Measurements from ENCODE around the gene MEF2C. TPM values are rescaled to one million over a fixed set of nuclear protein-coding genes. Genes with fewer than 3 reads are reported as not detected.

MEF2C gene
- total RNA-seq, 1 experiment from 2014 or later, result 0.24 TPM

DNA sequence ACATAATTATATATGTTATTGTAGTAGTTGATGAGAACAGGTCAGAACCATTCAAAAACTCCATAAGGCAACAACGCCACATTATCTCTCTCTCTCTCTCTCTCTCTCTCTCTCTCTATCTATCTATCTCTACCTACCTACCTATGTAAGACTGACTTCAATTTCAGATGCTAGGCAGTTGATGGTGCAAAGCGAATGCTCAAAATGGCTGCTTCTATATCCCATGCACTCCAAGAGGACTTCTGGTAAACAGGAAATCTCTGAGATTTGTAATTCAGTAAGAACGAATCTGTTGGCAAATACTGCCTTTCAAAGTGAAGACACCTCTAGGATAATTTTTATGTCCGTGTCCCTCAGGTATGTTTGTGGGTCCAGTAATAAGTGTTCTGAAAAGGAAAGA lies 43.7 kb downstream of the MEF2C start:
- in situ Hi-C loops (cut with HindIII; ENCODE audit: low pct_unique_long_range_greater_than_20kb, low sequenced_read_pairs), result no loop called here
- no peak for DNase-seq (ENCODE audit: low read depth)

GRCh38 chr5:88838500-88838899 lies 44.5 kb downstream of the MEF2C start:
- no peak for DNase-seq (ENCODE audit: low read depth)

DNA sequence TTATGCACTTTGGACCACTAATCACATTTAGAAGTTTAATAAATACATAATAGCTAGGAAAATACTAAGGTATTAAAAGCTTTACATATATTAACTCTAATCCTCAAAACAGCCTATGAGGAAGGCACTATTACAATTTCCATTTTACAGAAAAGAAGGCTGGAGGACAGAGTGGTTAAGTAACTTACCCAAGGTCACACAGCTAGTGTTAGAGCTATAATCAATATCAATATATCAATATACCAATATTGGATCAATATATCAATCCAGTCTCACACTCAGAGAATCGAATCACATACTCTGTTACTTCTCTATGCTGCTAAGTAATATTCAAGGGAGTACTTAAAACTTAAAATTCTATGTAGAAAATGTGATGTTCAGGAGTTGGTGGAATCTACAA lies 45.2 kb downstream of the MEF2C start:
- DNase-seq (ENCODE audit: low read depth), result no peak
- in situ Hi-C loops (cut with HindIII; ENCODE audit: low pct_unique_long_range_greater_than_20kb, low sequenced_read_pairs), result no loop called here

More at GRCh38 chr5:88838500-88838899, 44.5 kb downstream of the MEF2C start:
- in situ Hi-C loops (cut with HindIII; ENCODE audit: low pct_unique_long_range_greater_than_20kb, low sequenced_read_pairs), result no loop called here

DNA sequence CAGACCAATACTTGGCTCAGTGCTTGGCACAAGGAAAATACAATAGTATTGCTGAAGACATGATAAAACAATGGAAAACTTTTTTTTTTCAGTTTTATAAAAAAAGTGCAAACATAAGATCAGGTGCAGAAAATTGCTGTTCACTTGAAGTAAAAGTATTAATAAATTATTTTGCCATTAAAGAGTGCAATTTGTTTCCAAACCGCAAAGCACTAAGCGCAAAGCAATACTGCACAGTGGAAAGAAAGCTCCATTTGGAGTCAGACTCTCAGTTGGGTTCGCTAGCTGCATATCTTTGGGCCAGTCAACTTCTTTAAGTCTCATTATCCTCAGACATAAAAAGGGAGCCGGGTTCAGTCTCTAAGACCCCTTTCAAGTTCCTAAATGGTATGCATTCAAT lies 45.8 kb downstream of the MEF2C start:
- in situ Hi-C loops (cut with HindIII; ENCODE audit: low pct_unique_long_range_greater_than_20kb, low sequenced_read_pairs), result no loop called here
- no peak for DNase-seq (ENCODE audit: low read depth)

DNA sequence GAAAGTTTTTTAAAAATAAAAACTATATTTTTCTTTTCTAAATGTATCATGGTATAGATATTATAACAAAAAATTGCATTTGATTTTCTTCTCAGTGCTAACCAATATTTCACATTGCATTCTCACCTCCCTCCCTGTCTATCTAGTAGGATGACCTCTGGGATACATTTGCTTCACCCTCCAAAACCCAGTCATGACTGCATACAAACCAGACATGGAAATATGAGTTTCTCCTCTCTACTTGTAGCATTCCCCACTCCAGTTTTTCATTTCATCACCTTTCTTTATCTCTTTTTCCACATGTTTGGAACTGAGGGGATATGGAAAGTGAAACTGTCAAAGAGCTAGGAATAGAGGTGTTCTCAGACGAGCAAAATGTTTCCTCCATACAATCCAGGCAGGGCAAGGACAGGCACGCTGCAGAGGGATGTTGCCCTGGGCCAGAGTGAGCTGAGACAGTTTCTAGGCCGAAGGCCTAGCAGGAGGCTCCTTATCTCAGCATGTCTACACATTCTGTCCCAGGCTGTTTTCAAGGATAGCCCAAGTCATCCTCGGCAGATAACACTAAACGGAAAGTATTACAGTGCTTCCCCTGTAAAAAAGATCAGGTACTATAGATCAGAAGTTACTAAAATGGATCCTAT lies 46.7 kb downstream of the MEF2C start:
- DNase-seq (ENCODE audit: low read depth), result no peak
- in situ Hi-C loops (cut with HindIII; ENCODE audit: low pct_unique_long_range_greater_than_20kb, low sequenced_read_pairs), result no loop called here

GRCh38 chr5:88834499-88834898 lies 48.5 kb downstream of the MEF2C start:
- no peak for DNase-seq (ENCODE audit: low read depth)

DNA sequence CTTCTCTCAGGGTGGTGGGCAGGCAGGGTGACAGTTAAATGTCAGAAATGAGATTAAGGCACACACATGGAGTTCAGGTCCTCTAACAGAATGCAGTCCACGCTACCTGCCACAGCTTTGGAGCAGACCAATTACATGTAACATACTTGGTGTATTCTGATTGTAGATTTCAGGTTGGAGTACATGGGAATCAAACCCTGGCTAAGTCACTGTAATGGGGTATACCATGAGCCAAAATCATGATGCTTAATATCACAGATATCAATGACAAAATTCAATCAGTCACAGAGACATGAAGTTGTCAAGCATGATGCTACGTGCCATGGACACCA lies 48.9 kb downstream of the MEF2C start:
- in situ Hi-C loops (cut with HindIII; ENCODE audit: low pct_unique_long_range_greater_than_20kb, low sequenced_read_pairs), result no loop called here
- no peak for DNase-seq (ENCODE audit: low read depth)

More at GRCh38 chr5:88834499-88834898, 48.5 kb downstream of the MEF2C start:
- in situ Hi-C loops (cut with HindIII; ENCODE audit: low pct_unique_long_range_greater_than_20kb, low sequenced_read_pairs), result no loop called here

GRCh38 chr5:88833371-88834130 lies 49.4 kb downstream of the MEF2C start:
- in situ Hi-C loops (cut with HindIII; ENCODE audit: low pct_unique_long_range_greater_than_20kb, low sequenced_read_pairs), result no loop called here
- DNase-seq (ENCODE audit: low read depth), result no peak

GRCh38 chr5:88831816-88832215 lies 51.2 kb downstream of the MEF2C start:
- no peak for DNase-seq (ENCODE audit: low read depth)
- in situ Hi-C loops (cut with HindIII; ENCODE audit: low pct_unique_long_range_greater_than_20kb, low sequenced_read_pairs), result no loop called here

DNA sequence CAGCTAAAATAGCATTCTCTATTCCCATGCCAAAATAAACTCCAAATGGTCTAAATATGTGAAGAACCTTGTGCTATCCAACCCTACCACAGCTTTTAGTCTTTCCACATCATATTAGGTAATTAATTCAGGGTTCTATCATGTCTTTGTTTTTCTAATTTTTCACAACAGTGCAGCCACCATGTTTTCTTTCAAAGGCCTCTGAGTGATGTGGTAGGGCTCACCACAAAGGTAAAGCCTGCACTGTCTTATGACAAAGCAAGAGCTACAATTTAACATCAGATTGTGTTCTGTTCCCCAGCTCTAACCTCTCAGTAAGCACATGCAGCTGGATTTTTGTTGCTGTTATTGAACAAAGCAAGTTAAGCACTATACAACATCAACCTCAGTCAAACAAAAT lies 52.4 kb downstream of the MEF2C start:
- no peak for DNase-seq (ENCODE audit: low read depth)
- in situ Hi-C loops (cut with HindIII; ENCODE audit: low pct_unique_long_range_greater_than_20kb, low sequenced_read_pairs), result no loop called here

- DNase-seq (ENCODE audit: low read depth), result no peak
- in situ Hi-C loops (cut with HindIII; ENCODE audit: low pct_unique_long_range_greater_than_20kb, low sequenced_read_pairs), result no loop called here
Measured at GRCh38 chr5:88829775-88830174, 53.2 kb downstream of the MEF2C start.

DNA sequence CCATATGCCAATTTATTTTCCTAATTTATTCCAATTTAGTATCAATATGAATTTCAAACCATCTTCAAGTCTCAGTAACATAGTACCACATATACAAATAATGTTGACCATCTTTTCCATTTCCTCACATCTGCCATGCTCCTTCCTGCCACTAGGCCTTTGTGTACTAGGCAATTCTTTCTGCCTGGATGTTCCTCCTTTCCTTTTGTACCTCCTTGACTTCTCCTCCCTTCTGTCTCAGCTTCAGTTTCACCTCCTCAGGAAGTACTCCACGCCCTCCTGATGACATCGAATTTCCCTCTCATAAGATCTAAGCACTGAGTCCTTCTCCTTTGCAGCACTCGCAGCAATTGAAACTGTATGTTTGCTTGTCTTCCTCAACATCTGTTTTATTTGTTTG lies 53.9 kb downstream of the MEF2C start:
- in situ Hi-C loops (cut with HindIII; ENCODE audit: low pct_unique_long_range_greater_than_20kb, low sequenced_read_pairs), result no loop called here
- no peak for DNase-seq (ENCODE audit: low read depth)

- in situ Hi-C loops (cut with HindIII; ENCODE audit: low pct_unique_long_range_greater_than_20kb, low sequenced_read_pairs), result no loop called here
- no peak for DNase-seq (ENCODE audit: low read depth)
Measured at GRCh38 chr5:88827997-88828396, 55.0 kb downstream of the MEF2C start.

DNA sequence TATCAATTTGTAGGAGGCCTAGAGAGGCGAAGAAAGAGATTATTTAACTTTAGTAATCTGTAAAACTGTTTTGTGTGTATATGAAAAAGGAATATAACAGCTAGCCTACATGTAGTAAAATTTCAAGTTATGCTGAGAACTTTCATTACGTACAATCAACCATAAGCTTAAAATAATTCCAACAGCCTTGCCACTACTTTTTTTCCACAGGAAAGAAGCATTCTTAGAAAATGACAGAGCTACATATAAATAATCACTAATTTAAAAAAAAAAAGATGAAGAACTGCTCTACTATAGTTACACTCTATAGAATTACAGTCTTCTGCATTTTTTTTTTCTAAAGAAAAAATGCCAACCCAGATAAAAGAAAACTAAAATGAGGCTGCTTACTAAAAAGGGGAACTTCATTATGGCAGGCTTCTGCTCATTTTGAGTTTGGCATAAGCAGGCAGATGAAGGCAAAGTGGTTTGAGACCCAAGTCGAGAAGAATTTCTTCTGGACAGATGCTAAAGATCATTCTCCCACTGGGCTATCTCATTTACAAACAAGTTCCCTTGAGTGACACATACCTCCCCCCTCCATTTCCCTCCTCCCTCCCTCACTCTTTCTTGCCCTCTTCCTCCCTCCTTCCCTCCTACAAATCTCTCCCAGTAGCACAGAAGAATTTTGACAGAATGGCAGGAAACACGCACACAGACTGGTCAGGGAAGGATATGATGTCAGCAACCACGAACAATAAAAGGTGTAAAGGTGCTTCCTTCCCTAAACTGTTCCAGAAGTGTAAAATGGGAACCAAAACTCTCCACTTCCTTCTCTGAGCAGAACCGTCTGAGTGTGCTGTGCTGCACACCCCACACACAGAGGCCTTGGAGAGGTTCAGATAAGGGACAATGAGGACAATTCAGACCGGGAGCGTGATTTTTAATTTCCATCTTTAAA lies 56.1 kb downstream of the MEF2C start:
- in situ Hi-C loops (cut with HindIII; ENCODE audit: low pct_unique_long_range_greater_than_20kb, low sequenced_read_pairs), result no loop called here
- no peak for DNase-seq (ENCODE audit: low read depth)

- DNase-seq (ENCODE audit: low read depth), result no peak
- in situ Hi-C loops (cut with HindIII; ENCODE audit: low pct_unique_long_range_greater_than_20kb, low sequenced_read_pairs), result no loop called here
Measured at GRCh38 chr5:88825584-88826315, 57.2 kb downstream of the MEF2C start.

- no peak for DNase-seq (ENCODE audit: low read depth)
- in situ Hi-C loops (cut with HindIII; ENCODE audit: low pct_unique_long_range_greater_than_20kb, low sequenced_read_pairs), result no loop called here
Measured at GRCh38 chr5:88824892-88825583, 57.9 kb downstream of the MEF2C start.

DNA sequence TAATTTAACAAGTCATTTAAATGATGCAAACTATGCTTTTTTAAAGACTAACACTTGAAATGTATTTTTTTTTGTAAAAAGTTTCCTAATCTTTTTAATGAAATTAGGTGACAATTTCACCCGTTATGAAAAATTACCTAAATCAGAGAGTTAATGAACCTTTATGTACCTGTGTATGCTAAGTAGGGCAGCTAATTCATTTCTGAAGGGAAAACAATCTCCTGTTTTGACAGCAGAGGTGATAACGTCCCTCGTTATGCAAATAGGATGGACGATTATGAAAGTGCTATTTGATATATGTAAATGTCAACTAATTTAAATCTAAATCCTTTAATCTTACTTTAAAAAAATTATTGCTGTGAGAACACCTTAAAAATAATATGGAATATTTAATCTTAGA lies 58.8 kb downstream of the MEF2C start:
- in situ Hi-C loops (cut with HindIII; ENCODE audit: low pct_unique_long_range_greater_than_20kb, low sequenced_read_pairs), result no loop called here
- no peak for DNase-seq (ENCODE audit: low read depth)

GRCh38 chr5:88823201-88823600 lies 59.8 kb downstream of the MEF2C start:
- in situ Hi-C loops (cut with HindIII; ENCODE audit: low pct_unique_long_range_greater_than_20kb, low sequenced_read_pairs), result no loop called here
- no peak for DNase-seq (ENCODE audit: low read depth)
